Measurements from ENCODE around the gene CUBN.
"Not testable (repeated sequence)": the region's sequence is repeated elsewhere in the genome, so short reads cannot be mapped to it uniquely, and the experiment has no call there.

CUBN gene

GRCh38 chr10:16852624-16853023 is 277.0 kb downstream of the CUBN start:
- DNase-seq: no peak

- no peak for DNase-seq
Measured at GRCh38 chr10:16848562-16849154, 281.0 kb downstream of the CUBN start.

- no peak for DNase-seq
Measured at GRCh38 chr10:16847644-16848043, 282.0 kb downstream of the CUBN start.

GRCh38 chr10:16845248-16845647 is 284.4 kb downstream of the CUBN start:
- DNase-seq: no peak

- no peak for DNase-seq
Measured at GRCh38 chr10:16843252-16843870, 286.2 kb downstream of the CUBN start.

GRCh38 chr10:16835228-16835627 is 294.4 kb downstream of the CUBN start:
- no peak for DNase-seq

- DNase-seq: no peak
Measured at GRCh38 chr10:16832351-16833080, 297.1 kb downstream of the CUBN start.

GRCh38 chr10:16828701-16829175 is 300.9 kb downstream of the CUBN start:
- no peak for DNase-seq

- DNase-seq: peak; percentile 20
Measured at GRCh38 chr10:16828114-16828568, 301.5 kb downstream of the CUBN start.

- DNase-seq: not testable (repeated sequence)
Measured at GRCh38 chr10:16827474-16827873, 302.1 kb downstream of the CUBN start.

- DNase-seq: no peak
Measured at GRCh38 chr10:16822726-16823360, 306.8 kb downstream of the CUBN start.

GRCh38 chr10:16822027-16822426 is 307.6 kb downstream of the CUBN start:
- DNase-seq: no peak

GRCh38 chr10:16820421-16820820 is 309.2 kb downstream of the CUBN start:
- DNase-seq: no peak

GRCh38 chr10:16820018-16820417 is 309.6 kb downstream of the CUBN start:
- no peak for DNase-seq

- DNase-seq: no peak
Measured at GRCh38 chr10:16819436-16819835, 310.2 kb downstream of the CUBN start.

- no peak for DNase-seq
Measured at GRCh38 chr10:16819026-16819425, 310.6 kb downstream of the CUBN start.

GRCh38 chr10:16817125-16818019 is 312.2 kb downstream of the CUBN start, which contains the start of gene RSU1:
Gene RSU1, minus strand, starts transcription at chr10:16817424. Its CDS starts 343 bp downstream, at chr10:16817081.
- peak; percentile 97 for DNase-seq

- no peak for DNase-seq
Measured at GRCh38 chr10:16816830-16817124, 312.8 kb downstream of the CUBN start.

GRCh38 chr10:16816171-16816570 is 313.4 kb downstream of the CUBN start:
- DNase-seq: no peak

- no peak for DNase-seq
Measured at GRCh38 chr10:16814012-16814411, 315.6 kb downstream of the CUBN start.

- DNase-seq: no peak
Measured at GRCh38 chr10:16812676-16813075, 316.9 kb downstream of the CUBN start.

GRCh38 chr10:16811765-16812164 is 317.8 kb downstream of the CUBN start:
- no peak for DNase-seq

GRCh38 chr10:16811292-16811691 is 318.3 kb downstream of the CUBN start:
- DNase-seq: no peak
